Measurements from ENCODE around the gene EIF5. TPM values are rescaled to one million over a fixed set of nuclear protein-coding genes. Genes with fewer than 3 reads are reported as not detected.

EIF5 gene
- total RNA-seq, 3 donors from 2014 or later (not counting 1 experiment from before 2014, with no cell fraction given) = 498 to 670 (median 594) TPM

GRCh38 chr14:103290494-103290893, 43.5 kb upstream of the EIF5 start:
- no peaks in the 10 kb centered on the region for H3K9me3 Mint-ChIP-seq
- no peaks in the 10 kb centered on the region for H3K27me3 ChIP-seq (ENCODE audit: control insufficient read depth, insufficient read depth, low read length)
- WGBS (ENCODE audit: insufficient coverage) = 69% methylated on average over 5 of the region's 5 CpGs
- H3K4me3 Mint-ChIP-seq = no peak overlapping the region
- no peaks in the 10 kb centered on the region for H3K36me3 ChIP-seq (ENCODE audit: control insufficient read depth, insufficient read depth, low read length)
- H3K27ac Mint-ChIP-seq = no peak overlapping the region
- no peaks in the 10 kb centered on the region for H3K4me1 ChIP-seq (ENCODE audit: control insufficient read depth, insufficient read depth, low read length)
- DNase-seq (no peak), ATAC-seq (no peak)
- intact Hi-C loops (cut with micrococcal nuclease) = loop anchor here (10.0 kb wide), 1 partner anchor 216 kb away; no protein-coding TSS in a partner anchor
- H3K4me1 Mint-ChIP-seq = peaks cover 7 to 8% of the 10 kb centered on the region in 2 donors
- no peak for TF ChIP-seq CTCF (IDR thresholded peaks at IDR 0.05)
- no peak overlapping the region for H3K4me3 ChIP-seq (ENCODE audit: low read length)
- no peak overlapping the region for H3K27ac ChIP-seq (ENCODE audit: low read length)
- no peaks in the 10 kb centered on the region for H3K9me3 ChIP-seq (ENCODE audit: control insufficient read depth, insufficient read depth, low read length)
- H3K27me3 Mint-ChIP-seq (ENCODE audit: low read depth in 2 of 2) = peaks cover 13 to 35% of the 10 kb centered on the region in 2 donors
- no peaks in the 10 kb centered on the region for H3K36me3 Mint-ChIP-seq

GRCh38 chr14:103290961-103291360, 43.1 kb upstream of the EIF5 start:
- WGBS (ENCODE audit: insufficient coverage) = 77% methylated on average over 3 of the region's 3 CpGs
- H3K36me3 Mint-ChIP-seq = no peaks in the 10 kb centered on the region
- intact Hi-C loops (cut with micrococcal nuclease) = loop anchor here (10.0 kb wide), 1 partner anchor 216 kb away; no protein-coding TSS in a partner anchor

GRCh38 chr14:103292426-103293374, 41.3 kb upstream of the EIF5 start:
- Mint-ChIP-seq H3K4me1 (peaks cover 7 to 8% of the 10 kb centered on the region in 2 donors), H3K27me3 (ENCODE audit: low read depth in 2 of 2) (peaks cover 13 to 27% of the 10 kb centered on the region in 2 donors), H3K27ac (no peak overlapping the region), H3K9me3 (no peaks in the 10 kb centered on the region), H3K36me3 (no peaks in the 10 kb centered on the region), H3K4me3 (no peak overlapping the region)
- peak; percentile 83 for TF ChIP-seq CTCF (IDR thresholded peaks at IDR 0.05)
- peak; percentile 64 to 84 for DNase-seq
- Histone ChIP-seq H3K27ac (ENCODE audit: low read length) (no peak overlapping the region), H3K27me3 (ENCODE audit: control insufficient read depth, insufficient read depth, low read length) (no peaks in the 10 kb centered on the region), H3K9me3 (ENCODE audit: control insufficient read depth, insufficient read depth, low read length) (no peaks in the 10 kb centered on the region), H3K36me3 (ENCODE audit: control insufficient read depth, insufficient read depth, low read length) (no peaks in the 10 kb centered on the region), H3K4me3 (ENCODE audit: low read length) (no peak overlapping the region), H3K4me1 (ENCODE audit: control insufficient read depth, insufficient read depth, low read length) (no peaks in the 10 kb centered on the region)
- intact Hi-C loops (cut with micrococcal nuclease) = loop anchor here (2.0 to 10.0 kb wide), 2 partner anchors 188 to 218 kb away; no protein-coding TSS in a partner anchor
- ATAC-seq = peak; percentile 84 to 97 (median 94)
- WGBS (ENCODE audit: insufficient coverage) = 36% methylated on average over 9 of the region's 10 CpGs

More at GRCh38 chr14:103290961-103291360, 43.1 kb upstream of the EIF5 start:
- Histone ChIP-seq H3K4me1 (ENCODE audit: control insufficient read depth, insufficient read depth, low read length) (no peaks in the 10 kb centered on the region), H3K4me3 (ENCODE audit: low read length) (no peak overlapping the region), H3K9me3 (ENCODE audit: control insufficient read depth, insufficient read depth, low read length) (no peaks in the 10 kb centered on the region), H3K27me3 (ENCODE audit: control insufficient read depth, insufficient read depth, low read length) (no peaks in the 10 kb centered on the region), H3K27ac (ENCODE audit: low read length) (no peak overlapping the region), H3K36me3 (ENCODE audit: control insufficient read depth, insufficient read depth, low read length) (no peaks in the 10 kb centered on the region)
- Mint-ChIP-seq H3K9me3 (no peaks in the 10 kb centered on the region), H3K4me1 (peaks cover 7 to 8% of the 10 kb centered on the region in 2 donors), H3K4me3 (no peak overlapping the region), H3K27ac (no peak overlapping the region), H3K27me3 (ENCODE audit: low read depth in 2 of 2) (peaks cover 13 to 34% of the 10 kb centered on the region in 2 donors)
- ATAC-seq (no peak), DNase-seq (no peak)
- TF ChIP-seq CTCF (IDR thresholded peaks at IDR 0.05) = no peak
